Upper lobe of left lung (tissue), 4 donors: Measurements from ENCODE around the gene CCNY.

Experiments
- CTCF ChIP-seq, 6 experiments: fragments of 450-650 bp in 4 of 6; fragments of 200-600 bp in 2 of 6; sonication (generic) in 2 of 6; IDR thresholded peaks; one replicate each; pipeline ENCODE4 v1.5.1; 2016 to 2019; ENCODE audit warnings: antibody characterized with exemption in 6 of 6
- POLR2AphosphoS5 ChIP-seq, 2 donors: sonication (generic); formaldehyde crosslinking; IDR thresholded peaks; one replicate each; pipeline ENCODE4 v1.5.1; 2017; ENCODE audit warnings: antibody characterized with exemption in 2 of 2

GRCh38 chr10:35377050-35377728 lies 40.9 kb downstream of the CCNY start:
- no peak for TF ChIP-seq CTCF (IDR thresholded peaks at IDR 0.05)
- no peak for TF ChIP-seq POLR2AphosphoS5 (IDR thresholded peaks at IDR 0.05)
